GM21381 (cell line): ENCODE results near the gene C1orf198.

Source experiments
- ATAC-seq: cut with Tn5 transposase; IDR thresholded peaks from one replicate; pipeline ENCODE4 v1.9.1; 2021; ENCODE audit warnings: mild to moderate bottlenecking, moderate library complexity; ENCODE audit not compliant: unreplicated experiment

The C1orf198 gene

DNA sequence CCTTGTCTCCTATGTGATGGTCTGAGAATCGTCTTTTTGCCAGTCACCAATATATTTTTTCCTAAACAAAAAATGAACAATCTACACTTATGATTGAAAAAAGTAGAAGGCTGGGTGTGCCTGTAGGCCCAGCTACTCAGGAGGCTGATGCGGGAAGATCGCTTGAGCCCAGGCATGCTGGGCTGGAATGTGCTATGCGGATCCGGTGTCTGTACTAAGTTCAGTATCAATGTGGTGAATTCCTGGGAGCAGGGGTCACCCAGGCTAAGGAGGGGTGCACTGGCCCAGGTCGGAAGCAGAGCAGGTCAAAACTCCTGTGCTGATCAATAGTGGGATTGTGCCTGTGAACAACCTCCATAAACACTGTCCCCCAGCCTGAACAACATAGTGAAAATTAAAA, 25.7 kb upstream of the C1orf198 start:
- no peak for ATAC-seq

DNA sequence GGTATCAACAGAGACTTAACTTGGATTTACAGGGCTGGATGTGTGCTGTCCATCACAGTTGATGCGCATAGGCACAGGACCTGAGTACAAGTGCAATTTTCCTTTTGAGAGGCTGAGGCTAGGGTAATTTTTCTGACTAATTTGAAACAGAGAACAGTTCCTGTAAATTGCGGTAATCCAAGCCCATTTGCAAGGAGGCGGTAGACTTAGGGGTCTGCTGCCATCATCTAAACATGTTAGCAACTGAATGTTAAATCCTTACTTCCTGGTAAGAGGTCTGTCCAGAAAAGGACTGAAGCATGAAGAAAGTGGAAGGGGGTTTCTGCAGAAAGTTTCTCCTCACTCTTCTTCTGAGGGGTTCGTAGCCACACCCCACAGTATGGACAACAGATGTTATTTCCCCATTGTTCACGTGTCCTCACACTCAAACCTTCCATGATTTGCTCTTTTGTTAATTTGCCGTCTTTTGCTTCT, 23.7 kb upstream of the C1orf198 start:
- no peak for ATAC-seq

DNA sequence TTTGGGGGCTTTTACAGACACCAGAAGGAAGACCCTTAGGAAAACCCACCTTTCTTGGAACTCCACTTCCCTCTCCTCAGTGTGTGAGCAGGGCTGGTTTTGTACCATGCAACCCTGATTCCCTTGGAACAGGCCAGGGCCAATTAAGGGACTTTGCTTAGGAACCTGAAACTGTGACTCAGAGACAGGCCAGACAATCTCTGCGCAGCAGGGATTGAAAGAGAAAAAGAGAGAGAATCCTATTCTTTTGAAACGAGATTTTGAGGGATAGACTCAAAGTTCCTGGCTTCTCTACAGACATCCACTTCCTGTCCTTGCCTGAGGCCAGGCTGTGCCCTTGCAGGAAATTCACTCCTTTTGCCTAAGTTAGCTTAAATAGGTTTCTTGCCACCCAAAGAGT, 23.1 kb upstream of the C1orf198 start:
- ATAC-seq, result no peak

DNA sequence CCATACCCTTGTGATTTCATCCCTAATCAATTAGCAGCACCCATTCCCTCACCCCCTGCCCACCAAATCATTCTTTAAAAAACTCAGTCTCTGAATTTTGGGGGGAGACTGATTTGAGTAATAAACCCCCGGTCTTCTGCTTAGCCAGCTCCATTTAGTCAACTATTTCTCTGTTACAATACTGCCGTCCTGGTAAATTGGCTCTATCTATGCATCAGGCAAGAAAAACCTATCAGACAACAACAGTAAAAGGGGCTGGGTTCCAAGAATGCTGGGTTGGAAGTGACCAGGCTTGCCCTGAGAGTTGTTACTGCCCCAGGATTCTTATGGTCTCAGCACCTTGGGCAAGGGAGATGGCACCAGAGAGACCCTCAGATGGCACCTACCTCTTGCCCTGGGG, 16.3 kb upstream of the C1orf198 start:
- no peak for ATAC-seq

DNA sequence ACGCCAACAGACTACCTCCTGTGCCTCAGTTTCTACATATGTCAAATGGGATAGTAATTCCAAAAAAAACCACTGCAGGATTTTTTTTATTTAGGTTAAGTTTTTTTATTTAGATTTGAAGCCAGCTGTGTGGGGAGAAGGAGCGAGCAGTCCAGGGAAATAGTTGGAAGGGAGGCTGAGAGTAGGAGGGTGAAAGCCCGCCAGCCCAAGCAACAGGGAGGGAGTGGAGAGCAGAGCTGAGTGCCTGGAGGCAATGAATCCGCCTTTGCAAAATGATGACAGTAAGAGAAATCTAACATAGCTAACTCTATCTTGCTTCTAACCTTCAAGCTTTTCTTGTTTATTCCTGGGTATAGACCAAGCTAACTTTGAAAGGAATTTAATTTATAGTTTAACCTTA, 15.6 kb upstream of the C1orf198 start:
- no peak for ATAC-seq

DNA sequence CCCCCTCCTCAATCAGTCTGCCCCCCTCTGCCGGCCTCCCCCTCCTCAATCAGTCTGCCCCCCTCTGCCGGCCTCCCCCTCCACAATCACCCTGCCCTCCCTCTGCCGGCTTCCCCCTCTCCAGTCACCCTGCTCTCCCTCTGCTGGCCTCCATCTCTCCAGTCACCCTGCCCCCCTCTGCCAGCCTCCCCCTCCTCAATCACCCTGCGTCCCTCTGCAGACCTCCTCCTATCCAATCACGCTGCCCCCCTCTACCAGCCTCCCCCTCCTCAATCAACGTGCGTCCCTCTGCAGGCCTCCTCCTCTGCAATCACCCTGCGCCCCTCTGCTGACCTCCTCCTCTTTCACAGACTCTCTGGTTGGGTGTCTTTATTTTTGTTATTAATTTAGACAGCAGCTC, 11.5 kb upstream of the C1orf198 start:
- no peak for ATAC-seq

DNA sequence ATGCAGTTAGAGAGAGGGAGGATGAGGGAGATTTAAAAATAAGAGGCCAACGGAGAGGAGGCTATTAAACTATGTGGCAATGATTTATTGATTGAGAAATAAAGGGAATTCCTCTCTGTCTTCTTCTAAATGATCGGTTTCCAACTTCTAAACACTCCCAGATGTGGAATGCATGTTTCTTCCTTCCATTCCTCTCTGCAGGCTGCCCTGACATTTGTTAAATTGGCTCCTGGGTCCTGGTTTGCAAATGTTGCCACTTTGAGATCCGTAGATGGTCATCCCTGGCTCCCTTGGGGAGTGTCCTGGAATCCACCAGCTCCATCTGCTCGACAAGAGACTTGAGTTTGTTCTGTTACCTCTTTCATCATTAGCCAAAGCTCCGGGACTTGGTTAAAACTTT, 10.3 kb upstream of the C1orf198 start:
- ATAC-seq, result no peak

DNA sequence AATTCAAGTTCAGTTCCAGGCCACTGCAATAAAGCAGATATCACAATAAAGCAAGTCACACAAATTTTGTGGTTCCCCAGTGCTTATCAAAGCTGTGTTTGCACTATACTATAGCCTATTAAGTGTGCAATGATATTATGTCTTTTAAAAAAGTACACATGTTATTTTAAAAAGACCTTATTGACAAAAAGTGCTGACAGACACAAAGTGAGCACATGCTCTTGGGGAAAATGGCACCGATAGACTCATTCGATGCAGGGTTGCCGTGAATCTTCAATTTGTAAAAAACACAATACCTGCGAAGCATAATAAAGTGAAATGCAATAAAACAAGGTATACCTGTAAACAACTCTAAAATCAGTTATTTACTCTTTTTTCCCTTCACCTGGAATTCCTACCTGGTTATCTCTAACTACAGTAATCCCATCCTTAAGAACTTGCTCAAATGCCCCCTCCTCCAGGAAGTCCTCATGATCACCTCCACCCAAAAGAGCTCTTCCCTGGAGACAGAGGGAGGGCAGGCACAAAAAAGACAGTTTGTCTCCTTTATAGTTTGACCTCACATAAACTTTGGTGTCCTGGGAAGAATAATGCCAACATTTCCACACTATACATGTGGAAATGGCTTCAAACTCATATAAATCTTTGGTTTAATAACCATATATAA, 9.7 kb upstream of the C1orf198 start:
- ATAC-seq, result no peak

DNA sequence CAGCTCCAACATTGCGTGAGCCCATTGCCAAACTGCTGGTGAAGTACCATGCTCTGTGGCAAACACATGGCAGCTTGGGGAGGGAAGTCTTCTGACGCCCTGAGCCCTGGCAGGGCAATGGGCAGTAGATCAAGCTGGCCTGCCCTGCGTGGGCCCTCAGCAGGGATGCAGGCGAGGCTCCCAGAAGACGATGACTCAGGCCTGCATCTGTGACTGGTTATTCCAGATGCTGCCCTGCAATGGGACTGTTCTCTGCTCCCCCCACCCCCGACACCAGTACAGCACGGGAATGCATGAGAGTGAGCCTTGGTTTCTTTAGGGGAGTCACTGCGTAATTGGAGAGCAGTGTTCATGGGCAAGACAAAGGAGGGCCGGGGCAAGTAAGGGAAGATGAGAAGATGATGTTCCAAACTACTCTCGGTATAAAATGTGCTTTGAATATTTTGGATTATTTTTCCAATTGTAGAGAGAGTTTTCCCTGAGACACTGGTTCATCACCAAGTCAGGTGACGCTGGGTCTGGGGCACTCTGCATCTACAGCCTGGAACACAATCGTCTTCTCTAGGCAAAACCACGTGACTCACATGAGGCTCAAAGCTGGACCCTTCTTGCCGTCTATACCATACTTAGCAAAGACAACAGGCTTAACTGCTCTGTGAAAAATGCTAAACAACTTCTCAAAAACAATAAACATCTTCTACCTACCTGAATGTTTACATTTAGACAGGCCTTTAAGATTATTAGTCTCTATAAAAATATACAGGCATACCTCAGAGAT, 9.0 kb upstream of the C1orf198 start:
- ATAC-seq, result no peak

DNA sequence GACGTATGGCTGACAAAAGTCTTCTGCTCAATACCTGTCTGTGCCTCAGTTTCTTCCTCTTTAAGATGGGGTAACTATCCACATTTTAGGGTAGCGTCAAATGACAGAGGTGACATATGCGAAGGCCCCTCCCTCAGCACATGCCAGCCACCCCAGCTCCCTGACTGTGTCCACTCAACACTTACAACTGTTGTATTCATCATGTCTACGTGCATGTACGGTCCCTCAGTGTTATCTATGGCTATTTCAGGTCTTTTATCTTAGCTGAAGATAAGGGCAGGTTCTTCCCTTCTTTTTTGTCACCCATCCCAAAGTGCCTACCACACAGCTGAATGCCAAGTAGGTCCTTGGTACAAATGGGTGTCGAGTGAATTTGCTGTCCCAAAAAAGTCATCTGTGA, 8.3 kb upstream of the C1orf198 start:
- no peak for ATAC-seq

DNA sequence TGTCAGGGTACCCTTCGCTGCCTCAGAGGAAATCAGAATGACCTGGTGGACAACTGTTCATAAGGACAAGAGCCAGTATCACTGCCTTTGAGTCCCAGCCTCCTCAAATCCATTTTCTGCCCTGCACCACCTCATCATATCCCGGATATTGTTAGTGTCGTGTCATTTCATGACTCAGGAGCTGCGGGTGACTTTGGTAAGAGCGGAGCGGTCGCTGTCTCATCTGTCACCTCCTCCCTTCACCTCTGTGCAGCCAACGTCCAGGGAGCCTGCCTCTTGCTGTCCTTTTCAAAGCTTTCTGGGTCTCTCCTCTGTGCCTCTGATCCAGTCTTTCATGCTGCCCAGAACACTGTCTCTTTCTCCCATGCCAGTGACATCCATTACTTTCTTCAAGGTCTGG, 7.0 kb upstream of the C1orf198 start:
- no peak for ATAC-seq

DNA sequence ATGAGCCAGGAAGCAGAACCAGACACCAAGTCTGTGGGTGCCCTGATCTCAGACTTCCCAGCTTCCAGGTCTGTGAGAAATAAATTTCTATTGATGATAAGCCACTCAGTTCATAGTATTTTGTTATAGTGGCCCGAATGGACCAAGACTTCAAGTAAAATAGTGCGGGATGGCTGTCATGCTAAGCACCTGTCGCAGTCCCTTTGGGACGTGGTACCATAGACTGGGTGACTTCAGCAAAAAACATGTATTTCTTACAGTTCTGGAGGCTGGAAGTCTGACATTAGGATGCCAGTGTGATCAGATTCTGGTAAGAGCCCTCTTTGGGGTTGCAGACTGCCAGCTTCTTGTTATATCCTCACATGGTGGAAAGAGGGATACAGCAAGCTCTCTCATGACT, 2.6 kb upstream of the C1orf198 start:
- no peak for ATAC-seq

DNA sequence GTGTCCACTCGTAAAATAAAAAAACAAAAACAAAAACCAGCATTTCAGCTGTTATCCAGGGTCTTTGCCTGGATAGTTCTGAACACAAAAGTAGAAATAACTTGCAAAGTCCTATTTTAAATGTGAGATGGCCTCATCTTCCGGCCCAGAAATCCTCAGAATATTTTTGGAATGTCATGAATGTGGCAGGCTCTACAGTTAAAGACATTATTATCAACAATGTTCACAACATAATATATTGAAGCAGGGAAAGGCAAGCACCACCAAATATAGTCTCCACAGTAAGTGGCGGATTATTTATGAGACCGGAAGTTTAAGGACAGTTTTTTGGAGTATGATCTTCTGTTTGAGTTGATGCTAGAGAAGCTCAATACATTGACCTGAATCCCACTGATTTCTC, 1.2 kb upstream of the C1orf198 start:
- ATAC-seq, result no peak

DNA sequence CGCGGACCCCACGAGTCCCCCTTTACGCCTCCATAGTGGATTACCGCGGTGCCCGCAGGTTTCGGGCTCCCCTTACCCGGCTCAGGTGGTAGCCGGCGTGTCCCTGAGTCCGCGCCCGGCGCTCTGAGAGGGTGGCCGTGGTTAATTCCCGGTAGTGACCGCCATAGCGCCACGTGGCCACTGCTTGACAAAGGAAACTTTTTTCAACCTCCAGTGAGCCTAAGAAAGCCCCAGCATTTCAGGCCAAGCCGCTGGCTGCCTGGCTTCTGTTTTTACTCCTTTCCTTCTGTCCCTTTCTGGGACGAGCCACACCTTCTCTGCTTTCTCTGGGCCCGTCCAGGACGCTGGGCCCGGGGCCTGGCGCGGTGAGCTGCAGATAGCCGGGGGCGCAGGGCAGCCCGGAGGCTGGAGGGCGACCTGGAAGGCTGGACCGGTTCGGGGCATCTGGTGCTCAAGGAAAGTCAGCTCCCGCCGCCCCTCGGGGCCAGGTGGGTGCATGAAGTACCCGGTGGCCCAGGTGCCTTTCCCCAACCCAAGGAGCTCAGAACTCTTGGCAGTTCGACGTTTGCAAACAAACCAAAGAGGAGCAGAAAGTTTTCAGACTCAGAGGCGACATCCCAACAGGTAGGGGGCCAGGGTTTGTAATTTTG, 540 bp upstream of the C1orf198 start:
- ATAC-seq, result peak; percentile 52

DNA sequence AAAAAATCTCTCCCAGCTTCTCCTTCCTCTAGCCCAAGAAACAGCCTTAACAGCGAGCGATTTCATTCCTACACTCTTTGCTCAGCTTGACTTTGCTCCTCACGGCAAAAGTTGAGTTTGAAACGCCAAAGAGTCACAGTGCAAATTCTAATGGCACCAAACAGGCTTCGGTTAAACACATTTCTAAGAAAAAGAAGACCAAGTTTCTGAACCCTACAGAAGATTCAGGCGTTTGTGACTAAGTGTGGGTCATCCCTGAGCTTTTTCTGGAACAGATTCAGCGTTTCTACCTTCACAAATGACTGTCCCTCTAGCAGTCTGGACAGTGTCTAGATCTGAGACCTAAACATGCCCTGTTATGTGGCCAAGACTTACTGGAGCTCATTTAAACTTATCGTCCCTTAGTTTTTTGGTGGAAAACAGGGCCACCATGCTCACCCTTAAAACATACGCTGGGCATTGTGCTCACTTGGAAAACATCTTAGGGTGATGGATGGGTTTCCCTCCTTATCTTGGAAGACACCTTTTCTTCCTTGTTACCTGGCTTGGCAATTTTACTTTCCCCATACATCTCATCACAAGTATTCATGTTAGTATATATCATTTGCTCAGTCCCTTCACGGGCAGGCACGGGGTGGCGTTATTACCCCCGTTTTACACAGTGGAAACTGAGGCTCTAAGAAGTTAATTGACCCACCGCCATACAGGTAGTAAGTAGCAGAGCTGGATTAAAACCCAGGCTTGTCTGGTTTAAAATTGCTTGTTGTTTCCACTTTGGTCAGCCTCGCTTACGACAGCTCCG, 1.0 kb downstream of the C1orf198 start:
- no peak for ATAC-seq

DNA sequence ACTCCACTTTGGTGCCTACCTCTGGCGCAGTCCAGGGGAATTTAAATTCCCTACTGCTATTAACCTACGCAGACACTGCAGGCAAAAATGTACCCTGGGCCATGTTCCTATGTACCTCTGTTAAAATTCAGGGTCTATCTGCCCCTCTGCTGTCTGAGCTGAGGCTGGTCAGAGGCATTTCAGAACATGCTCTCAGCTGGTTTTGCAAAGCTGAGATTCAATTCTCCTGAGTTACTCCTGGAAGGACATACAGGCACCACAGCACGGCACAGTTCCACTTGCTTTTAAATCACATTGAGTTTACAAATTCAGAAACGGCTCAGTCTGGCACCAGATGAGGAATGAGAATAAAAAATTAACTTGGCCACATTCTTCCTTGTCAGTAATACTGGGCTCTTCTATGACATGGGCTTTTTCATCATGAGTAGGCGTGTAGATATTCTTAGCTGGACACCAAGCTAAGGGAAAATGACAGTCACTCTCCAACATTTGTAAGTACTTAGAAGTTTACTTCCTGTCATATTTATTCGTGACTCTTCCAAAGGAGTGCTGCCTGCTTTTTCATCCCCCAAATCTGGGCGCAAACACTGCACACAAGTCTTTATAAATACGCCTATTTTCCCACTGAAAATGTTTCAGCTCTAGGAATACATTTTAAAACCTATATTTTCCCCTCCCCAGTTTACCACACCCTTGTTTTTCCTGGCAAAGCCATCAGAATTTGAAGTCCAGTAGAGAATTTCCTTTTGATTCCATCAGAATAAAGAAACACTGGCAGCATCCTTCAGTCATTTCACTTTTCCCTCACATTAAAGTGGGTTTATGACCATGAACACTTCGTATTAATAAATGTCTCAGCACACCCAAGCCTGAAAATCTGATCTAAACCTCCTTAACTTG, 1.9 kb downstream of the C1orf198 start:
- no peak for ATAC-seq

DNA sequence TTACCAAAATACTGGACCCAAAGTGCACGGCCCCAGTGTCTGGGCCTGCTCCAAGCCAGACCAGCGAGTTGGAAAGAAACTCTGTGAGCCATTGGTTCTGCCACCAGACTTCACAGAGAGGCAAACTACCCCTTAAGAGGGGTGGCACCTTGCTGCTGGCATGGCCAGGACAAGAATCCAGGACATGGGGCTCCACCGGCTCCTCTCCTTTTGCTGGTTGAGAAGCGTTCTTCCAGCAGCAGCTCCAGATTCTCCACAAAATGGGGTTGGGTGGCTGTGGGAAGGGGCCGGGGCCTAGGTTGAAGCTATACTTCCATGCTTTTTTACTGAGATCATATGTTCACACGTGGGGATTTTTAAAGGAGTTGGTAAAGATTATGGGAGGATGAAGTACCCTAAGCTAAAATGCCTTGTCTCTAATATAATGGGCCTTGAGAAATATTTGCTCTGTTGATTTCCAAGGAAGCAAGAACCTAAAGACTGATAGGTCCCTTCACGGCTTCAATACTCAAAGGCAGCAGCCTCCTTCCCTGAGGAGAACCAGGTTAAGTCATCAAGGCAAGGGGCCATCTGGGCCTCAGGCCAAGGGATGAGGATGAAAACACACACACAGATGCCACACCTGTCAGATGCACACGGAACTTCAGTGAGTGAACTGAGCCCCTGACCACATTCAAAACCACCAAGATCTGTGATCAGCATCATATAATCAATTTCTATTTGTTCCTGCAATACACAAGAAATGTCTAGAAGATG, 3.1 kb downstream of the C1orf198 start:
- ATAC-seq, result no peak

DNA sequence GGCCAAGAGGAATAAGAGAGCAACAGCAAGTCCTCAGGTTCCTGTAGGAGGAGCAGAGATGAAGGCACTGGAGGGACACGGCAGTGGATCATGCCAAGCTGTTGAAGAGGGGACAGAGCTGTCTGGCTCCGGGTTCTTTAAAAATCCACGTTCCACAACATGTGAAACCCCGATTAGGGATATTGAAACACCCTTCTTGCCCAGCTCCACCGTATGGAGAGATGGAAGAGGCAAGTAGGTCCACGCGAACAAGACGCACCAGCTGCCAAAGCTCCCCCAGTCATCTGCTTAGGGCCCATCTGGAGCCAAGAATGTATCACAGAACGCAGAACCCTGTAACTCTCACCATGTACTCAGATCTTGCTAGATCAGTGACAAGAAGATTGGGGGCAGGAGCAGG, 3.9 kb downstream of the C1orf198 start:
- no peak for ATAC-seq

DNA sequence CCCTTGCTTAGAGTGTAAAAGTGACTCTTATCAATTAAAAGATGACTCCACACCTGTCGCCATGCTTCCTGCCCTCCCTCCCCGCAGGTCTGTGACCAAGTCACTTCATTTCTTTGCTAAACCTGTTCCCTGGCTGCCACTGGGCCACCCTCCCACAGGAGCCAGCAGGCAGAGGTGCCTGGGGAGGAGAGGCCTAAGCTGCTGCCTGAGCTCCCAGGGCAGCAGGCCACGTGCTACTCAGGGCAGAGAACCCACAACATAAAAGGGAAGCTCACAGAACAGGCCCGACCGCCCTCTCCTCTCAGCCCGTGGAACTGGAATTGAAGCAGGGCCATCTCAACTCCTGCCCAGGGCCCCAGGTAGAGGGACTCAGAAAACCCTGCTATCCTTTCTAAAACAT, 4.9 kb downstream of the C1orf198 start:
- ATAC-seq, result no peak
